Measurements from ENCODE around the gene DPY30. TPM values are rescaled to one million over a fixed set of nuclear protein-coding genes. Genes with fewer than 3 reads are reported as not detected.

The DPY30 gene
- total and polyA plus RNA-seq, 2 of the 4 experiments (the other 2 are of a cell fraction) = 65.2 to 85.2 TPM

DNA sequence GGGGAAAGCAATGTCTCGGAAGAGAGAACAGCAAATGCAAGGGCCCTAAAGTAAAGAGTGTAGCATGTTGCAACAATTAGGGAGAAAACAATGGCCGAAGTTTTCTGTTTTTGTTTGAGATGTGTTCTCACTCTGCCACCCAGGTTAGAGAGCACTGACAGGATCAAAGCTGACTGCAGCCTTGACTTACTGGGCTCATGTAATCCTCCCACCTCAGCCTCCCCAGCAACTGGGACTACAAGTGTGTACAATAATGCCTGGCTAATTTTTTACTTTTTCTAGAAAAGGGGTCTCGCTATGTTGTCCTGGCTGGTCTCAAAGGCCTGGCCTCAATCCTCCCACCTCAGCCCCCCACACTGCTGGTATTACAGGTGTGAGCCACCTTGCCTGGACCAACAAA is 52.7 kb downstream of the DPY30 start:
- no CpG with 5 or more reads among the region's 3 CpGs for WGBS, 2 experiments (ENCODE audit: extremely low coverage in 2 of 2, insufficient read length in 1 of 2)
- Histone ChIP-seq H3K56ac (ENCODE audit: extremely low read depth, insufficient read depth, low read length) (no peak overlapping the region), H3K36me3 (ENCODE audit: control insufficient read depth, insufficient read depth, low read length) (no peaks in the 10 kb centered on the region), H2AFZ (replicated peaks; ENCODE audit: low read length, poor library complexity) (no peak overlapping the region), H4K20me1 (ENCODE audit: insufficient read depth, low read length) (peaks cover 30% of the 10 kb centered on the region), H4K8ac (ENCODE audit: low read depth in 2 of 2, low read length in 2 of 2) (no peak overlapping the region), H3K4me1 (ENCODE audit: control insufficient read depth, insufficient read depth, low read length) (no peaks in the 10 kb centered on the region; the same call in 1 of the 2 replicates), H3K9ac (ENCODE audit: low read depth, low read length) (no peak overlapping the region), H3K4ac (ENCODE audit: low read depth, low read length) (no peak overlapping the region), H4K91ac (ENCODE audit: insufficient read depth, low read depth, low read length) (no peak overlapping the region), H3K79me1 (ENCODE audit: low read depth in 1 of 2, low read length in 2 of 2) (peaks cover 10 to 25% of the 10 kb centered on the region in 2 experiments; a peak in 3 of 4 replicates), H2AK5ac (ENCODE audit: low read depth, low read length) (no peak overlapping the region), H2BK120ac (ENCODE audit: low read depth, low read length) (no peak overlapping the region), H3K23ac (ENCODE audit: low read depth, low read length) (no peak overlapping the region), H3K27me3 (ENCODE audit: control insufficient read depth, insufficient read depth, low read length) (no peaks in the 10 kb centered on the region), H2BK15ac (ENCODE audit: low read depth, low read length) (no peak overlapping the region), H2BK5ac (ENCODE audit: low read depth, low read length, poor library complexity, severe bottlenecking) (no peak overlapping the region), H3K18ac (ENCODE audit: low read depth, low read length) (no peak overlapping the region), H2BK20ac (ENCODE audit: low read depth, low read length) (no peak overlapping the region), H2AK9ac (replicated peaks; ENCODE audit: low read depth, low read length, poor library complexity) (no peak overlapping the region), H3K4me2 (ENCODE audit: low read depth, low read length) (no peak overlapping the region), H4K5ac (ENCODE audit: low read depth, low read length) (no peak overlapping the region), H3K4me3 (ENCODE audit: insufficient read depth, low read depth, low read length) (no peak overlapping the region), H3K9me1 (ENCODE audit: insufficient read depth, low read length) (no peaks in the 10 kb centered on the region), H3K14ac (replicated peaks; ENCODE audit: low read depth, low read length) (no peak overlapping the region), H3K27ac (ENCODE audit: insufficient read depth, low read length) (no peak overlapping the region), H3K9me3 (ENCODE audit: control insufficient read depth, insufficient read depth, low read length) (no peaks in the 10 kb centered on the region)
- CTCF ChIA-PET = interaction anchor here (0.6 kb wide), 1 partner anchor 1274 kb away, joined by 4 read pairs; no protein-coding TSS in a partner anchor
- no TSS peak for BruUV-seq (replicated peaks)
- DNase-seq (no peak), ATAC-seq (ENCODE audit: low read depth) (no peak)
- intact Hi-C loops (cut with micrococcal nuclease) (no loop called here), in situ Hi-C loops (cut with MboI; ENCODE audit: low sequenced_read_pairs) (no loop called here), dilution Hi-C loops (cut with HindIII; ENCODE audit: low sequenced_read_pairs, unreplicated experiment) (no loop called here)
- POLR2A ChIA-PET (ENCODE audit: unreplicated experiment) = no interaction called here
- TF ChIP-seq MAFK (IDR thresholded peaks at IDR 0.05; ENCODE audit: low read depth, low read length) (no peak), FOS (IDR thresholded peaks at IDR 0.05; ENCODE audit: low read depth, low read length) (no peak), POLR2A (IDR thresholded peaks at IDR 0.05; ENCODE audit: low read depth, low read length) (no peak), CHD1 (IDR thresholded peaks at IDR 0.05; ENCODE audit: low read depth, low read length) (no peak)
